ENCODE measurements around the gene SGIP1. TPM values are rescaled to one million over a fixed set of nuclear protein-coding genes. Genes with fewer than 3 reads are reported as not detected.

The SGIP1 gene
- total RNA-seq, 4 donors from 2014 or later, result 1.9 to 8.8 (median 4.8) TPM

DNA sequence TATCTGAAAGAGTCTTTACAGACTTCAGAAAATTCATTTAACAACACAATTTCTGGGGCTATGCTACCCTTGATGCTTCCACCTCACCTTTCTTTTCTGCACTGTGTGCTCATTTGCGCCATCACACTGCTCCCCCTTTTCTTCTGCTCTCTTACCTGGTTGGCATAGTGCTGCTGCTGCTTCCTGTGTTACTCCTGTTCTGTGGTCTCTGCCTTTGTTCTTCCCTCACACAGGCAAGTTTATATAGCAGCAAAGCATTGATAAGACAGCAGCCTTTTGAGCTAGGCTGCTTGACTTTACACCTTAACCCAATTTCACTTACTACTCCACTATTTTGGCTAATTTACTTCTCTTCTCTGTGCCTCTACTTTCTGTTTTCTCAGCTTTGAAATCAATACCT lies 18.3 kb downstream of the SGIP1 start:
- DNase-seq (ENCODE audit: low spot score) (no peak), ATAC-seq (ENCODE audit: low FRiP score) (no peak)
- TF ChIP-seq CTCF (IDR thresholded peaks at IDR 0.05), result no peak

GRCh38 chr1:66552829-66553228 lies 18.9 kb downstream of the SGIP1 start:
- TF ChIP-seq CTCF (IDR thresholded peaks at IDR 0.05), result no peak
- DNase-seq (ENCODE audit: low spot score) (no peak), ATAC-seq (ENCODE audit: low FRiP score) (no peak)

- ATAC-seq (ENCODE audit: low FRiP score) (no peak), DNase-seq (ENCODE audit: low spot score) (no peak)
- no peak for TF ChIP-seq CTCF (IDR thresholded peaks at IDR 0.05)
These were observed 19.9 kb downstream of the SGIP1 start for GRCh38 chr1:66553846-66554245.

DNA sequence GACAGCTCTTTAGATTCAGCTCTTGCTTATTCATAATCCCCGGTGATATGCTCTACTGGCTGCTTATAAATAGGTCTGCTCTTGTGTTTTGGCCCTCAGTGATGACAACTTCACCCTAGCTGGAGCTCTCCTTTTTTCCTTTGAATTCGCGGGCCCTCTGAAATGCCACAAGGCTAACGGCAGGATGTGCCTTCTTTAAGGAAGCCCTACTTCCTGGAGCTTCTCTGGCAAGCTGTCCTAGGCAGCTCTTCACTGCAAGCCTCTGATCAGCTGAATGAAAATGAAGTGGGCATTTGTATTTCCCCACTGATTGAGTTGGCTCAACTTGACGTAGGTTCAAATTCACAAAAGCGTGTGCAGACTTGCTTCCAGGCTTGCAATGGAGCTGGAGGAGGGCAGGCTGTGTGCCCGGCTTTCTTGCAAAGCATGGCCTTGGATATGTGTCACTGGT lies 22.2 kb downstream of the SGIP1 start:
- DNase-seq (ENCODE audit: low spot score), result no peak
- no peak for ATAC-seq (ENCODE audit: low FRiP score)
- no peak for TF ChIP-seq CTCF (IDR thresholded peaks at IDR 0.05)

DNA sequence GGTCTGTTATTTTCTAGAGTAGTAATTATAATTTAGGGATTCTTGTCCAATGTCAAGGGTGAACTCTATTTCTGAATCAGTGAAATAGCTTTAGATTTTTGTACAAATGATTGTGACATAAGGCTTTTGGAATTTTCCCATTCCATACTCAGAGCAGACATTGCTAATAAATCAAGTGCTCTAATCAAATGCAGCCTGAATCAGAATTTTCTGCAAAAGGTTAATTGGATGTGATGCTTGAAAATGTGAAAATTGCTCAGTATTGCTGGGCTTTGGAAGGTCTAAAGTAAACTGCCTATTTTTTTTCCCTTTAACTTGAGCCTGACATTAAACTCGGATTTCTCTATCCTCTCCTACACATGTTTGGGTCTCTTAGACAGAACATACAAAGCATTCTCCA lies 23.2 kb downstream of the SGIP1 start:
- DNase-seq (ENCODE audit: low spot score) (no peak), ATAC-seq (ENCODE audit: low FRiP score) (no peak)
- no peak for TF ChIP-seq CTCF (IDR thresholded peaks at IDR 0.05)

- TF ChIP-seq CTCF (IDR thresholded peaks at IDR 0.05), result no peak
- DNase-seq (ENCODE audit: low spot score), result no peak
- no peak for ATAC-seq (ENCODE audit: low FRiP score)
These were observed 25.6 kb downstream of the SGIP1 start for GRCh38 chr1:66559517-66559916.

- DNase-seq (ENCODE audit: low spot score) (no peak), ATAC-seq (ENCODE audit: low FRiP score) (no peak)
- no peak for TF ChIP-seq CTCF (IDR thresholded peaks at IDR 0.05)
These were observed 28.6 kb downstream of the SGIP1 start for GRCh38 chr1:66562561-66562960.
